OCI-LY3 (cell line): ENCODE results near the gene AHRR.

Experiments
- CTCF ChIP-seq: fragments of 200-600, 300-600 bp; sonication (generic); IDR thresholded peaks from 2 replicates; pipeline ENCODE4 v1.5.1; 2014; ENCODE audit warnings: antibody characterized with exemption, low read length, low read depth
- EZH2phosphoT487 ChIP-seq: fragments of 200-600 bp; shearing (Covaris generic); IDR thresholded peaks from 2 replicates; pipeline ENCODE4 v1.6.1; 2018; ENCODE audit warnings: antibody characterized with exemption, mixed run types, low read depth

- TF ChIP-seq CTCF (no peak), EZH2phosphoT487 (no peak)
These were observed 6.6 kb upstream of the AHRR start for GRCh38 chr5:314676-315487.
